Caco-2 (cell line): Measurements from ENCODE around the gene MPDZ. TPM values are rescaled to one million over a fixed set of nuclear protein-coding genes. Genes with fewer than 3 reads are reported as not detected.

Experiments
- BruUV-seq: library from RNA; stranded (reverse); fragments of 400-500 nt; replicated peaks from 2 replicates; lab custom pipeline; 2021; lab: Mats Ljungman, UMichigan
- CTCF ChIA-PET: fragments of 300-600 bp; sonication (Branson Sonifier 250); formaldehyde crosslinking; loops from one replicate; lab custom pipeline; 2022; ENCODE audit warnings: antibody characterized with exemption; lab: Charles Lee
- POLR2A ChIA-PET: fragments of 300-600 bp; sonication (Branson Sonifier 250); formaldehyde crosslinking; loops from one replicate; lab custom pipeline; 2022; ENCODE audit warnings: antibody characterized with exemption; lab: Charles Lee
- DNase-seq, 2 experiments: peaks; one replicate each; pipeline versions ENCODE4 v3.0.0 to v3.0.0-alpha.2; 2020 to 2022
- H3K27me3 ChIP-seq: replicated peaks from 2 replicates; pipeline ENCODE4 v1.6.0; 2011; ENCODE audit warnings: low read length; ENCODE audit not compliant: control insufficient read depth, insufficient read depth
- H3K36me3 ChIP-seq: 2 replicates; pipeline ENCODE4 v1.5.1; 2011; ENCODE audit warnings: low read length; ENCODE audit not compliant: control insufficient read depth, insufficient read depth
- H3K4me1 ChIP-seq: fragments of 250-450 bp; sonication (Bioruptor Pico); 2 replicates; pipeline ENCODE4 v1.5.1; 2020; ENCODE audit warnings: mild to moderate bottlenecking
- H3K4me3 ChIP-seq: 2 replicates; pipeline ENCODE4 v1.5.1; 2011; ENCODE audit warnings: low read depth, mild to moderate bottlenecking, control low read depth, low read length
- H3K9me3 ChIP-seq: fragments of 250-450 bp; sonication (Bioruptor Pico); 2 replicates; pipeline ENCODE4 v1.5.1; 2020; ENCODE audit warnings: mild to moderate bottlenecking, moderate library complexity
- H3K27ac Mint-ChIP-seq: one replicate; pipeline ENCODE4 v1.8.0; 2022; ENCODE audit warnings: mixed read lengths; ENCODE audit not compliant: unreplicated experiment
- H3K27me3 Mint-ChIP-seq: one replicate; pipeline ENCODE4 v1.8.0; 2022; ENCODE audit warnings: mixed read lengths; ENCODE audit not compliant: insufficient read depth, unreplicated experiment
- H3K36me3 Mint-ChIP-seq: one replicate; pipeline ENCODE4 v1.8.0; 2022; ENCODE audit warnings: mild to moderate bottlenecking, mixed read lengths; ENCODE audit not compliant: insufficient read depth, unreplicated experiment
- H3K4me1 Mint-ChIP-seq: one replicate; pipeline ENCODE4 v1.8.0; 2022; ENCODE audit warnings: low read depth, mixed read lengths; ENCODE audit not compliant: unreplicated experiment
- H3K4me3 Mint-ChIP-seq: one replicate; pipeline ENCODE4 v1.8.0; 2022; ENCODE audit warnings: mild to moderate bottlenecking, moderate library complexity, mixed read lengths; ENCODE audit not compliant: unreplicated experiment
- H3K9me3 Mint-ChIP-seq: one replicate; pipeline ENCODE4 v1.8.0; 2022; ENCODE audit warnings: mixed read lengths; ENCODE audit not compliant: unreplicated experiment
- CTCF ChIP-seq, 2 experiments: fragments of 200-600 bp in 1 of 2; IDR thresholded peaks; 1 replicate in 1 of 2; 2 replicates in 1 of 2; pipeline versions ENCODE4 v1.5.1 to v1.8.0; 2011 to 2022; ENCODE audit warnings: antibody characterized with exemption in 1 of 2, control low read depth in 1 of 2, inconsistent platforms in 1 of 2, low read depth in 1 of 2, low read length in 1 of 2, mild to moderate bottlenecking in 1 of 2, moderate library complexity in 1 of 2; ENCODE audit not compliant: insufficient read depth in 1 of 2, severe bottlenecking in 1 of 2, unreplicated experiment in 1 of 2
- intact Hi-C: fragments of 100-400 bp; cut with micrococcal nuclease; formaldehyde crosslinking; loops from one replicate; pipeline ENCODE4 v1.10.0; 2022; ENCODE audit not compliant: unreplicated experiment
- total RNA-seq: library from RNA; stranded (reverse); gene quantifications from 2 replicates; pipeline ENCODE4 v1.2.3, GENCODE V29; 2022

Gene MPDZ
- total RNA-seq, 1 experiment from 2014 or later, result not detected

GRCh38 chr9:13137426-13137825, 142.1 kb downstream of the MPDZ start:
- Histone ChIP-seq H3K4me3 (no peak overlapping the region), H3K4me1 (no peaks in the 10 kb centered on the region), H3K9me3 (no peaks in the 10 kb centered on the region), H3K27me3 (no peaks in the 10 kb centered on the region), H3K36me3 (no peaks in the 10 kb centered on the region)
- H3K9me3 Mint-ChIP-seq, result no peaks in the 10 kb centered on the region
- no peaks in the 10 kb centered on the region for H3K4me1 Mint-ChIP-seq
- CTCF ChIA-PET, result no interaction called here
- no peak for DNase-seq
- H3K27ac Mint-ChIP-seq, result no peak overlapping the region
- POLR2A ChIA-PET, result no interaction called here
- TF ChIP-seq CTCF (IDR thresholded peaks at IDR 0.05; ENCODE audit: insufficient read depth in 1 of 2, low read depth in 1 of 2, low read length in 1 of 2, severe bottlenecking in 1 of 2, unreplicated experiment in 1 of 2), result no peak
- H3K4me3 Mint-ChIP-seq, result no peak overlapping the region
- no peaks in the 10 kb centered on the region for H3K36me3 Mint-ChIP-seq
- intact Hi-C loops, result no loop called here
- no TSS peak for BruUV-seq
- H3K27me3 Mint-ChIP-seq, result no peaks in the 10 kb centered on the region

- BruUV-seq, result no TSS peak
- Mint-ChIP-seq H3K4me1 (no peaks in the 10 kb centered on the region), H3K27ac (no peak overlapping the region), H3K4me3 (no peak overlapping the region), H3K27me3 (peaks cover 3% of the 10 kb centered on the region), H3K9me3 (no peaks in the 10 kb centered on the region), H3K36me3 (no peaks in the 10 kb centered on the region)
- intact Hi-C loops, result no loop called here
- TF ChIP-seq CTCF (IDR thresholded peaks at IDR 0.05; ENCODE audit: insufficient read depth in 1 of 2, low read depth in 1 of 2, low read length in 1 of 2, severe bottlenecking in 1 of 2, unreplicated experiment in 1 of 2), result no peak
- Histone ChIP-seq H3K27me3 (no peaks in the 10 kb centered on the region), H3K4me1 (no peaks in the 10 kb centered on the region), H3K9me3 (no peaks in the 10 kb centered on the region), H3K36me3 (no peaks in the 10 kb centered on the region), H3K4me3 (no peak overlapping the region)
- ChIA-PET CTCF (no interaction called here), POLR2A (no interaction called here)
- no peak for DNase-seq
Measured at GRCh38 chr9:13131991-13132390, 147.5 kb downstream of the MPDZ start.

- Mint-ChIP-seq H3K9me3 (no peaks in the 10 kb centered on the region), H3K4me3 (no peak overlapping the region), H3K4me1 (no peaks in the 10 kb centered on the region), H3K36me3 (no peaks in the 10 kb centered on the region), H3K27ac (no peak overlapping the region), H3K27me3 (peaks cover 3% of the 10 kb centered on the region)
- H3K4me1 ChIP-seq, result no peaks in the 10 kb centered on the region
- no peaks in the 10 kb centered on the region for H3K36me3 ChIP-seq
- H3K9me3 ChIP-seq, result no peaks in the 10 kb centered on the region
- H3K4me3 ChIP-seq, result no peak overlapping the region
- H3K27me3 ChIP-seq, result no peaks in the 10 kb centered on the region
- intact Hi-C loops, result no loop called here
- ChIA-PET POLR2A (no interaction called here), CTCF (no interaction called here)
- no peak for DNase-seq
- TF ChIP-seq CTCF (IDR thresholded peaks at IDR 0.05; ENCODE audit: insufficient read depth in 1 of 2, low read depth in 1 of 2, low read length in 1 of 2, severe bottlenecking in 1 of 2, unreplicated experiment in 1 of 2), result no peak
- no TSS peak for BruUV-seq
Measured at GRCh38 chr9:13131416-13131815, 148.1 kb downstream of the MPDZ start.
